A549 treated with ZK216348 at 1 μM for 4 hours (cell line): ENCODE data around the gene PEX14. TPM values are rescaled to one million over a fixed set of nuclear protein-coding genes. Genes with fewer than 3 reads are reported as not detected.

Source experiments
- total RNA-seq: library from RNA; stranded (reverse); fragments of 200-300 nt; extraction: Qiagen RNA extraction; gene quantifications from 5 replicates; pipeline ENCODE4 v1.2.3, GENCODE V29; 2022; ENCODE audit warnings: low read depth

PEX14 gene, protein sequence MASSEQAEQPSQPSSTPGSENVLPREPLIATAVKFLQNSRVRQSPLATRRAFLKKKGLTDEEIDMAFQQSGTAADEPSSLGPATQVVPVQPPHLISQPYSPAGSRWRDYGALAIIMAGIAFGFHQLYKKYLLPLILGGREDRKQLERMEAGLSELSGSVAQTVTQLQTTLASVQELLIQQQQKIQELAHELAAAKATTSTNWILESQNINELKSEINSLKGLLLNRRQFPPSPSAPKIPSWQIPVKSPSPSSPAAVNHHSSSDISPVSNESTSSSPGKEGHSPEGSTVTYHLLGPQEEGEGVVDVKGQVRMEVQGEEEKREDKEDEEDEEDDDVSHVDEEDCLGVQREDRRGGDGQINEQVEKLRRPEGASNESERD
- 9.8 to 19.4 TPM (median 15.5 TPM) in 5 replicates for total RNA-seq

DNA sequence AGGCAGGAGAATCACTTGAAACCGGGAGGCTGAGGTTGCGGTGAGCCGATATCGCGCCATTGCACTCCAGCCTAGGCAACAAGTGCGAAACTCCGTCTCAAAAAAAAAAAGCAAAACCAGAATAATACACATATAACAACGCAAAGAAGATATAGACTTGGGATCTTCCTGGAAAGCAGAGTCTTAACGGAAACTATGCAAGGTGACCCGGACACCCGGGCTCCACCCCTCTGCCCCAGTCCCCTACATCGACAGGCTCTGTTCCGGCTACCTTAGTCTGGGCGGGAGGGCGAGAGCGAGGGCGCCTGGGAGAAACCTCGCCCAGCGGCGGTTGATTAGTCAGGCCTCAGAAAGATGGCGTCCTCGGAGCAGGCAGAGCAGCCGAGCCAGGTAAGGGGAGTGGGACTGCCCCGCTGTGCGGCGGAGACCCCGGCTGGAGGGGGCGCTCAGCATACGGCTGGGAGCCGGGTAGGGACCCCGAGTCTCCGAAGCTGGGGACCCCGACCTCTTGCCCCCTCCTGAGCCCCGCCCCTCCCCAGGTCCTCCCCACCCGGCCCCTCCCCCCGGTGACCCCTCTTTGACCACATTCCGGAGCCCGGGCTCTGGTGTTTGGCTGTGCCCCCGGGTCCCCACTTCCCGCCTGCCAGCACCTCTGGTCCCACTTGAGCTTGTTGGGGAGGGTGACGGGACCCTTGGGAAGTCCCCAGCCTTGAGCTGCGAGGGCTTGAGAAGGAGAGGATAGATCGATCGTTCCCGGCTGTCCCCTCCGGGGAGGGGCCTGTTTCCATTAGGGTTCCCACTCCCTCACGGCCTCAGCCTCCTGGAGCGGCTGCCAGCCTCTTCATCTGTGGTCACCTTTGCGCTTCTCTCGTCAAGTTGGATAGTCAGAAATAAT lies at the start of gene PEX14:
Gene PEX14, plus strand, starts transcription at position 338 of the 895 bp plus-strand sequence. Its CDS starts 17 bp downstream, at position 355.

DNA sequence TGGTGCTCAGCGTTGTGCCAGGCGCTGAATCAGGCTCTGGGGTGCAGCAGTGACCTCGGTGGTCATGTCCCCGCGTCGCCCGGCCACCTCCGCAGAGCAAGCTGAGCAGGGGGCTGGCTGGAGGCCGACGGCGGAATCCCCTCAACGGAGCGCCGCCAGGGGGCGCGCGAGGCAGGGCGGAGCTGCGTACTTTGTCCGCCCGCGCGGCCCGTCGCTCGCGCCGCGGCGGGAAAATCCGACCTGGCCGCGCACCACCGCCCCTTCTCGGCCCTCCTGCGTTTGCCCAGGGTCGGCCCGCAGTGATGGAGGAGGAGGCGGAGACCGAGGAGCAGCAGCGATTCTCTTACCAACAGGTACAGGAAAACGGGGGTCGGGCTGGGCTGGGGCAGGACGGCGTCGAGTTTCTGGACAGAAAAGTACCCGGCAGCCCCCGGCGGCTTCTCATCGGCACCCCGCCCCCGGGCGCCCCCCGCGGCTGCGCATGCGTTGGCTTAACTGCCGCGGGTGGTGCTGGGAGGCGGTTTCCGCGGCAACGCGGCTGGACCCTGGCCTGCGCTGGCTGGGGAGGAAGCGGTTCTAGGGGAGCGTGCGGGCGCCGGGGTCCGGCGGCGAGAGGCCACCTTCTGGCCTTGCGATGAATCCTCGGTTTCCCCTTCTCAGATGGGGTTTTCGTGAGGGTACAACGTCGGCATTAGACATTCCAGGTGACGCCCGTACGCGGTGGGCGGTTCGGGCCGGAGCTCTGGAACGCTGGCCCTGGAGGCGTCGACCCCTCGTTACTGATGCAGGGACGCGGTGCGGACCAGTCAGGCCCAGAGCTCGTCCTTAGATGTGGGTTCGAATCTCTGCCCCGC lies 44.3 kb upstream of the PEX14 start, which contains the start of gene CENPS:
Gene CENPS, plus strand, starts transcription at position 218 of the 854 bp plus-strand sequence. Its CDS starts 85 bp downstream, at position 303.

DNA sequence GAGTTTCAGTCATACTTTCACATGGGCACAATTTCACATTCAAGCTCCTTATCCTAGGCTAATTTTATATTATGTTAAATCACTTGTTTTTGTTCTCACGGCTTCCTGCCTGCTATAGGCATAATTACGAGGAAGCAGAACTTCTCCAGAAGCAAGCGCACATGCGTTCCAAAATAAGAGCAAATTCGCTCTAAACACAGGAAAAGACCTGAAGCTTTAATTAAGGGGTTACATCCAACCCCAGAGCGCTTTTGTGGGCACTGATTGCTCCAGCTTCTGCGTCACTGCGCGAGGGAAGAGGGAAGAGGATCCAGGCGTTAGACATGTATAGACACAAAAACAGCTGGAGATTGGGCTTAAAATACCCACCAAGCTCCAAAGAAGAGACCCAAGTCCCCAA lies 25.0 kb upstream of the PEX14 start, which contains the start of gene CORT:
Gene CORT, plus strand, starts transcription at position 281 of the 400 bp plus-strand sequence. CDS start 193 bp downstream, outside the sequence.

DNA sequence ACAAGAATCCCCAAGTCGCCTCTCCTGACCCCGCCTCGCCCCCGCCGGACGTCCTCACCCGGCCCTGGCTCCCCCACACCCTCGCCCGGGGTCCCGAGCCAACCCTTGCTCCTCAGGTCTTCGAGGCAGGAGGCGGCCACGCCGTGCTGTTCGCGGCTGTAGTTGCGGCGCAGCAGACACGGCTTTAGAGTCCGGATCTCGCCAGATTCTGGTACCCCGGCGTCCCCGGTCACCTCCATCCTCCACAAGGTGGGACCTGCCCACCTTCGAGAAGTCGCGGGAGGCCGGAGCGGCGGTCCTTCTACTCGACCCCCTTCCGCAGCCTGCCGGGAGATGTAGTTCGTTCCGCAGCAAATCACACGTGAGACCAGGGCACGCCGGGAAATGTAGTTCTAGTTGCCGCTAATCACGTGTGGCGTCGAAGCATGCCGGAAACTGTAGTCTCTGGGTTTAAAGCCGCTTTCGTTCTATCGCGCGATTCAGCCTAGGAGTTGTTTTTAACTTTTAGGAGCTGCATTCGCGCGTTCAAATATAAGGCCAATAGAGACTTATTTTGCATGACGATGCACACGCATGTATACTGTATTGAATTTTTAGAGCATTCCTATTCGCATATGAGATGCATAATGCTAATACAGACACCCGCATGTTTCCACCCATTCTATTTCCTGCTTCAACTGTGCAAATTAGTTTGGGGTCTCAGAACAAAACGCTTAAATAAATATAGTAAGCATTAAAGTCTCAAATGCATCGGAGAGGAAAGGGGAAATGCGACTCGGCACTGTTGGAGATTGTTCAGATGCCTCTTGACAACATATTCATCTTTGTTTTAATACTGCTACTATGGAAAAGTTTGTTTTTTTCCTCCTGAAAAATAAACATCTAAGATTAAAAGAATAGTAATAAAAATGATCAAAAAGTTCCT lies 2.3 kb upstream of the PEX14 start, which contains the start of gene DFFA:
Gene DFFA, minus strand, starts transcription at position 310 of the 925 bp plus-strand sequence. Its CDS starts 71 bp downstream, at position 239.

Other genes starting within 250 kb of the PEX14 start
- gene PGD, start 75.9 kb upstream of the PEX14 start, total RNA-seq: 1,113 to 1,205 TPM (median 1,146 TPM) in 5 replicates
- gene CENPS, start 44.5 kb upstream of the PEX14 start, total RNA-seq: 25.4 to 36.8 TPM (median 29.0 TPM) in 5 replicates
- 0.25 to 0.28 TPM in 2 of 5 replicates, not detected in the others for gene CORT, start 24.9 kb upstream of the PEX14 start, total RNA-seq
- 16.2 to 27.0 TPM (median 26.4 TPM) in 5 replicates for gene DFFA, start 2.4 kb upstream of the PEX14 start, total RNA-seq